CD4-positive, alpha-beta T cell treated with Interleukin-4 for 1 hour (primary cell): Measurements from ENCODE around the gene TMEM179B.
"Not testable (repeated sequence)": the region's sequence is repeated elsewhere in the genome, so short reads cannot be mapped to it uniquely, and the experiment has no call there.

Source experiments
- DNase-seq, 2 donors: peaks; one replicate each; pipeline ENCODE4 v3.0.0-alpha.2; 2020 to 2022

The TMEM179B gene

GRCh38 chr11:62787005-62787759, at the start of gene TMEM179B:
TSS of gene TMEM179B (plus strand) at chr11:62787402. CDS start at chr11:62787432, 30 bp downstream.
- peak; percentile 97 to 98 for DNase-seq

- no peak for DNase-seq
Observed at GRCh38 chr11:62747475-62748160, 39.6 kb upstream of the TMEM179B start.

GRCh38 chr11:62749931-62750330, 37.3 kb upstream of the TMEM179B start:
- DNase-seq = not testable (repeated sequence)

- DNase-seq = no peak
Observed at GRCh38 chr11:62752177-62752785, 34.9 kb upstream of the TMEM179B start.

GRCh38 chr11:62752994-62753735, 34.0 kb upstream of the TMEM179B start:
- DNase-seq = no peak

- peak; percentile 99 for DNase-seq
Observed at GRCh38 chr11:62753736-62754603, 33.2 kb upstream of the TMEM179B start, which contains the start of gene ZBTB3. TSS of gene ZBTB3 (minus strand) at chr11:62754160. CDS start at chr11:62753664, 496 bp downstream.

- DNase-seq = no peak
Observed at GRCh38 chr11:62755086-62755615, 32.1 kb upstream of the TMEM179B start.

- no peak for DNase-seq
Observed at GRCh38 chr11:62757846-62758788, 29.1 kb upstream of the TMEM179B start.

- DNase-seq = not testable (repeated sequence)
Observed at GRCh38 chr11:62760867-62761227, 26.4 kb upstream of the TMEM179B start.

GRCh38 chr11:62770778-62771143, 16.4 kb upstream of the TMEM179B start:
- no peak for DNase-seq

- DNase-seq = peak; percentile 91 to 93
Observed at GRCh38 chr11:62771144-62772021, 15.8 kb upstream of the TMEM179B start, which contains the start of gene TAF6L. TSS of gene TAF6L (plus strand) at chr11:62771396. CDS start at chr11:62775784, 4,388 bp downstream.

GRCh38 chr11:62774407-62774806, 12.8 kb upstream of the TMEM179B start:
- no peak for DNase-seq

- no peak for DNase-seq
Observed at GRCh38 chr11:62775646-62776045, 11.6 kb upstream of the TMEM179B start.

GRCh38 chr11:62777389-62777788, 9.8 kb upstream of the TMEM179B start:
- no peak for DNase-seq

GRCh38 chr11:62778441-62778840, 8.8 kb upstream of the TMEM179B start:
- no peak for DNase-seq

GRCh38 chr11:62782753-62783152, 4.4 kb upstream of the TMEM179B start:
- no peak for DNase-seq

GRCh38 chr11:62786318-62787004, 741 bp upstream of the TMEM179B start:
- DNase-seq = peak; percentile 89

GRCh38 chr11:62788991-62789390, 1.8 kb downstream of the TMEM179B start:
- no peak for DNase-seq

- no peak for DNase-seq
Observed at GRCh38 chr11:62789576-62789975, 2.4 kb downstream of the TMEM179B start.
